ENCODE results near the gene ZNF415.
"Not testable (repeated sequence)": the region's sequence is repeated elsewhere in the genome, so short reads cannot be mapped to it uniquely, and the experiment has no call there.

The ZNF415 gene

GRCh38 chr19:53102756-53103233 is 29.9 kb downstream of the ZNF415 start:
- TF ChIP-seq, protein P1, sequence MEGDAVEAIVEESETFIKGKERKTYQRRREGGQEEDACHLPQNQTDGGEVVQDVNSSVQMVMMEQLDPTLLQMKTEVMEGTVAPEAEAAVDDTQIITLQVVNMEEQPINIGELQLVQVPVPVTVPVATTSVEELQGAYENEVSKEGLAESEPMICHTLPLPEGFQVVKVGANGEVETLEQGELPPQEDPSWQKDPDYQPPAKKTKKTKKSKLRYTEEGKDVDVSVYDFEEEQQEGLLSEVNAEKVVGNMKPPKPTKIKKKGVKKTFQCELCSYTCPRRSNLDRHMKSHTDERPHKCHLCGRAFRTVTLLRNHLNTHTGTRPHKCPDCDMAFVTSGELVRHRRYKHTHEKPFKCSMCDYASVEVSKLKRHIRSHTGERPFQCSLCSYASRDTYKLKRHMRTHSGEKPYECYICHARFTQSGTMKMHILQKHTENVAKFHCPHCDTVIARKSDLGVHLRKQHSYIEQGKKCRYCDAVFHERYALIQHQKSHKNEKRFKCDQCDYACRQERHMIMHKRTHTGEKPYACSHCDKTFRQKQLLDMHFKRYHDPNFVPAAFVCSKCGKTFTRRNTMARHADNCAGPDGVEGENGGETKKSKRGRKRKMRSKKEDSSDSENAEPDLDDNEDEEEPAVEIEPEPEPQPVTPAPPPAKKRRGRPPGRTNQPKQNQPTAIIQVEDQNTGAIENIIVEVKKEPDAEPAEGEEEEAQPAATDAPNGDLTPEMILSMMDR (IDR thresholded peaks at IDR 0.05; ENCODE audit: low read depth, low read length) = no peak
- no peak for TF ChIP-seq EZH2phosphoT487 (IDR thresholded peaks at IDR 0.05; ENCODE audit: low read depth)
- Histone ChIP-seq H3K4me1 (ENCODE audit: low read length) (peaks cover 11% of the 10 kb centered on the region), H3K4me3 (ENCODE audit: low read length) (peak overlapping the region; percentile 94), H2AFZ (ENCODE audit: low read depth, low read length) (peak overlapping the region; percentile 69; the same call in 1 of the 2 replicates), H3K27ac (ENCODE audit: low read length) (peak overlapping the region; percentile 43), H3K27me3 (ENCODE audit: low read depth, low read length) (no peaks in the 10 kb centered on the region), H3K9me3 (ENCODE audit: insufficient read depth, low read length) (no peaks in the 10 kb centered on the region), H4K20me1 (ENCODE audit: insufficient read depth, low read length) (peaks cover 27% of the 10 kb centered on the region), H3K36me3 (replicated peaks; ENCODE audit: low read depth, low read length) (peaks cover 29% of the 10 kb centered on the region), H3K79me2 (ENCODE audit: low read length) (peaks cover 52% of the 10 kb centered on the region), H3K9ac (ENCODE audit: low read length) (peak overlapping the region; percentile 93), H3K4me2 (ENCODE audit: low read length) (peak overlapping the region; percentile 97)

- H2AFZ ChIP-seq (ENCODE audit: low read depth, low read length) = no peak overlapping the region
- TF ChIP-seq EZH2phosphoT487 (IDR thresholded peaks at IDR 0.05; ENCODE audit: low read depth) = no peak
- TF ChIP-seq, protein P1 (IDR thresholded peaks at IDR 0.05; ENCODE audit: low read depth, low read length) = no peak
- peak overlapping the region; percentile 94 for H3K4me3 ChIP-seq (ENCODE audit: low read length)
- H4K20me1 ChIP-seq (ENCODE audit: insufficient read depth, low read length) = peaks cover 32% of the 10 kb centered on the region
- peak overlapping the region; percentile 43; the same call in 1 of the 2 replicates for H3K27ac ChIP-seq (ENCODE audit: low read length)
- H3K9me3 ChIP-seq (ENCODE audit: insufficient read depth, low read length) = no peaks in the 10 kb centered on the region
- H3K27me3 ChIP-seq (ENCODE audit: low read depth, low read length) = no peaks in the 10 kb centered on the region
- peaks cover 34% of the 10 kb centered on the region for H3K36me3 ChIP-seq (replicated peaks; ENCODE audit: low read depth, low read length)
- H3K4me1 ChIP-seq (ENCODE audit: low read length) = peaks cover 11% of the 10 kb centered on the region
- H3K4me2 ChIP-seq (ENCODE audit: low read length) = peak overlapping the region; percentile 97
- H3K9ac ChIP-seq (ENCODE audit: low read length) = peak overlapping the region; percentile 93
- H3K79me2 ChIP-seq (ENCODE audit: low read length) = peaks cover 57% of the 10 kb centered on the region
These were observed 30.4 kb downstream of the ZNF415 start for GRCh38 chr19:53102206-53102755.

- H3K27ac ChIP-seq (ENCODE audit: low read length) = no peak overlapping the region
- H2AFZ ChIP-seq (ENCODE audit: low read depth, low read length) = no peak overlapping the region
- H3K4me1 ChIP-seq (ENCODE audit: low read length) = peaks cover 11% of the 10 kb centered on the region
- no peak for TF ChIP-seq EZH2phosphoT487 (IDR thresholded peaks at IDR 0.05; ENCODE audit: low read depth)
- TF ChIP-seq, protein P1 (IDR thresholded peaks at IDR 0.05; ENCODE audit: low read depth, low read length) = no peak
- H3K4me3 ChIP-seq (ENCODE audit: low read length) = peak overlapping the region; percentile 94
- peaks cover 58% of the 10 kb centered on the region for H3K79me2 ChIP-seq (ENCODE audit: low read length)
- peaks cover 33% of the 10 kb centered on the region for H4K20me1 ChIP-seq (ENCODE audit: insufficient read depth, low read length)
- no peaks in the 10 kb centered on the region for H3K27me3 ChIP-seq (ENCODE audit: low read depth, low read length)
- no peaks in the 10 kb centered on the region for H3K9me3 ChIP-seq (ENCODE audit: insufficient read depth, low read length)
- peaks cover 35% of the 10 kb centered on the region for H3K36me3 ChIP-seq (replicated peaks; ENCODE audit: low read depth, low read length)
- H3K4me2 ChIP-seq (ENCODE audit: low read length) = peak overlapping the region; percentile 97
- no peak overlapping the region for H3K9ac ChIP-seq (ENCODE audit: low read length)
These were observed 31.2 kb downstream of the ZNF415 start for GRCh38 chr19:53101518-53101917.

GRCh38 chr19:53098570-53098969 is 34.1 kb downstream of the ZNF415 start:
- H3K9me3 ChIP-seq (ENCODE audit: insufficient read depth, low read length); H3K27ac ChIP-seq (ENCODE audit: low read length); H3K27me3 ChIP-seq (ENCODE audit: low read depth, low read length); H2AFZ ChIP-seq (ENCODE audit: low read depth, low read length); H3K9ac ChIP-seq (ENCODE audit: low read length); H3K4me2 ChIP-seq (ENCODE audit: low read length); H3K4me3 ChIP-seq (ENCODE audit: low read length): not testable (repeated sequence)
- Histone ChIP-seq H3K4me1 (ENCODE audit: low read length) (peaks cover 11% of the 10 kb centered on the region), H4K20me1 (ENCODE audit: insufficient read depth, low read length) (peaks cover 50% of the 10 kb centered on the region), H3K79me2 (ENCODE audit: low read length) (peaks cover 74% of the 10 kb centered on the region), H3K36me3 (replicated peaks; ENCODE audit: low read depth, low read length) (peaks cover 51% of the 10 kb centered on the region)

GRCh38 chr19:53096982-53097690 is 35.6 kb downstream of the ZNF415 start:
- H3K4me3 ChIP-seq (ENCODE audit: low read length); H3K9me3 ChIP-seq (ENCODE audit: insufficient read depth, low read length); H3K27ac ChIP-seq (ENCODE audit: low read length); H3K4me1 ChIP-seq (ENCODE audit: low read length); H3K9ac ChIP-seq (ENCODE audit: low read length); H2AFZ ChIP-seq (ENCODE audit: low read depth, low read length); H3K27me3 ChIP-seq (ENCODE audit: low read depth, low read length); H3K4me2 ChIP-seq (ENCODE audit: low read length): not testable (repeated sequence)
- Histone ChIP-seq H3K36me3 (replicated peaks; ENCODE audit: low read depth, low read length) (peaks cover 57% of the 10 kb centered on the region), H4K20me1 (ENCODE audit: insufficient read depth, low read length) (peaks cover 56% of the 10 kb centered on the region), H3K79me2 (ENCODE audit: low read length) (peaks cover 74% of the 10 kb centered on the region)

DNA sequence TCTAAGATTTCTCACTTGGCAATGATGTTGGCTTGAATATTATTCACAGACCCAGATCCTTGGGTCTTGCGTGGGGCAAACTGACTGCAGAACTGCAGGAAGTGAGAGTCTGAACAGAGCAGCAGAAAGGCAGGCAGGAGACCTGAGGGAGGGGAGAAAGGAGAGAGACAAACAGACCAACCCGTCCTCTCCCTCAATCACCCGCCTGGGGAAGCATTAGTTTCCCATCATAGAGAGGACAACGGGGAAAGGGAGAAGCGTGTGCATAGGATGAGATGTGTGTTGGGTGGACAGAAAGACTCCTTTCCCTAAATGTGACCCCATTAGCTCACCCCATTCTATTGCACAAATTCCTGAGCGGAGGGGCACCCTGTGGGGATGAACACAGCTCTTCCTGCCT is 36.1 kb downstream of the ZNF415 start:
- not testable (repeated sequence) for H3K9ac ChIP-seq (ENCODE audit: low read length); H3K4me3 ChIP-seq (ENCODE audit: low read length); H2AFZ ChIP-seq (ENCODE audit: low read depth, low read length); H3K9me3 ChIP-seq (ENCODE audit: insufficient read depth, low read length); H3K4me2 ChIP-seq (ENCODE audit: low read length); H3K27ac ChIP-seq (ENCODE audit: low read length); H3K4me1 ChIP-seq (ENCODE audit: low read length); H3K27me3 ChIP-seq (ENCODE audit: low read depth, low read length)
- Histone ChIP-seq H3K79me2 (ENCODE audit: low read length) (peaks cover 68% of the 10 kb centered on the region), H3K36me3 (replicated peaks; ENCODE audit: low read depth, low read length) (peaks cover 55% of the 10 kb centered on the region), H4K20me1 (ENCODE audit: insufficient read depth, low read length) (peaks cover 55% of the 10 kb centered on the region)
